ENCODE results near the gene GBA2. TPM values are rescaled to one million over a fixed set of nuclear protein-coding genes. Genes with fewer than 3 reads are reported as not detected.

Gene GBA2
- total RNA-seq, 6 donors from 2014 or later, result 60.4 to 189 (median 77.0) TPM

DNA sequence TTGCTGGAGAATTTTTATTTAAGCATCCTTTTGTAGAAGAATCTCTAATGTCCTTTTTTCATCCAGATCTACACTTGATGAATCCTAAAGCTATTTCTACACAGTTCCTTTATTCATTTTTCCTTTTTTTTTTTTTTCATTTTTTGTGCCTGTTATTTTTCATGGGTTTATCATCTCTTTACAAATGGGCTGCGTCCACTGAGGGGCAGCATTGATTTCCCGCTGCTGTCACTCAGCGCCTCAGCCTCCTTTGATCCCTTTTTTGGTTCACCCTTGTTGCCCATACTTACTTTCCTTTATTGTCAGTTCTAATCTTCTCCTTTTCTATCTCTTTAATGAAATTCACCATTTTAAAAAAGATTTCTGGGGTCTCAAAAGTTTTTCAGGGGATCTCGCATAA is 10.8 kb upstream of the GBA2 start:
- Histone ChIP-seq H3K4me1 (peaks cover 19 to 40% (median 27%) of the 10 kb centered on the region in 4 donors), H3K9me3 (no peaks in the 10 kb centered on the region), H3K27me3 (no peaks in the 10 kb centered on the region), H3K27ac (no peak overlapping the region), H3K4me3 (no peak overlapping the region), H3K36me3 (no peaks in the 10 kb centered on the region)
- ATAC-seq (ENCODE audit: low FRiP score in 2 of 2) (no peak), DNase-seq (no peak)
- 96 to 100% methylated on average over 4 of the region's 4 CpGs for WGBS, 2 donors
- no peak for TF ChIP-seq EP300 (IDR thresholded peaks at IDR 0.05)
- no peak for TF ChIP-seq POLR2AphosphoS5 (IDR thresholded peaks at IDR 0.05)
- TF ChIP-seq POLR2A (IDR thresholded peaks at IDR 0.05), result no peak
- TF ChIP-seq, protein P1, sequence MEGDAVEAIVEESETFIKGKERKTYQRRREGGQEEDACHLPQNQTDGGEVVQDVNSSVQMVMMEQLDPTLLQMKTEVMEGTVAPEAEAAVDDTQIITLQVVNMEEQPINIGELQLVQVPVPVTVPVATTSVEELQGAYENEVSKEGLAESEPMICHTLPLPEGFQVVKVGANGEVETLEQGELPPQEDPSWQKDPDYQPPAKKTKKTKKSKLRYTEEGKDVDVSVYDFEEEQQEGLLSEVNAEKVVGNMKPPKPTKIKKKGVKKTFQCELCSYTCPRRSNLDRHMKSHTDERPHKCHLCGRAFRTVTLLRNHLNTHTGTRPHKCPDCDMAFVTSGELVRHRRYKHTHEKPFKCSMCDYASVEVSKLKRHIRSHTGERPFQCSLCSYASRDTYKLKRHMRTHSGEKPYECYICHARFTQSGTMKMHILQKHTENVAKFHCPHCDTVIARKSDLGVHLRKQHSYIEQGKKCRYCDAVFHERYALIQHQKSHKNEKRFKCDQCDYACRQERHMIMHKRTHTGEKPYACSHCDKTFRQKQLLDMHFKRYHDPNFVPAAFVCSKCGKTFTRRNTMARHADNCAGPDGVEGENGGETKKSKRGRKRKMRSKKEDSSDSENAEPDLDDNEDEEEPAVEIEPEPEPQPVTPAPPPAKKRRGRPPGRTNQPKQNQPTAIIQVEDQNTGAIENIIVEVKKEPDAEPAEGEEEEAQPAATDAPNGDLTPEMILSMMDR (IDR thresholded peaks at IDR 0.05), result no peak

DNA sequence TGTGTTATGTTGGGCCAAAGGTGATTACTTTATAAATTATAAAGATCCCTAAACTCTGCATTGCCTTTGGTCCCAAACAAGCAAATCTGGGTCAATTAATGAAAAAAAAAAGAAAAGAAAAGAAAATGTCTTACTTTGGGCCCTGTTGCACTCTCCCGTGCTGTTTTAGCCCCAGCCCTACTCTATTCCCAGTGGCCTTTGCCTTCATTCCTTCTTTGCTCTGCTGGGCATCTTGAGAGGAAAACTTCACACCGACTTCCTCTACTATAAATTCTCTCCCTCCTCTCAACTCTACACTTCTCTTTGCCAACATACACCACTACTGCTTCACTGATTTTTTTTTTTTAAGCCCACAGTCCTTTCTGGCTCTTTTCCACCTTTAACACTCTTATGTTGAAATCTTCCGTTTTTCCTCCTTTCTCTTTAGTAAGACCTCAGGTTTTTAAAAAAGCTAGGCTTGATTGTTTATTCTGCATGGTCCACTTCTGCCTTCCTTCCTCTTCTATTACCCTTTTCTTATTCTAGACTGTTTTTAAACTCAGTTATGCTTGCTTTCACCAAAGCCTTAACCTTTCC is 9.5 kb upstream of the GBA2 start:
- H3K9me3 ChIP-seq, result no peaks in the 10 kb centered on the region
- H3K4me3 ChIP-seq, result no peak overlapping the region
- peaks cover 6 to 10% (median 7%) of the 10 kb centered on the region in 4 donors for H3K36me3 ChIP-seq
- WGBS, 2 donors, result 22 to 30% methylated on average over 3 of the region's 3 CpGs
- H3K4me1 ChIP-seq, result peaks cover 19 to 40% (median 27%) of the 10 kb centered on the region in 4 donors
- no peaks in the 10 kb centered on the region for H3K27me3 ChIP-seq
- TF ChIP-seq POLR2AphosphoS5 (IDR thresholded peaks at IDR 0.05) (no peak), EP300 (IDR thresholded peaks at IDR 0.05) (no peak), POLR2A (IDR thresholded peaks at IDR 0.05) (no peak)
- TF ChIP-seq, protein P1 (IDR thresholded peaks at IDR 0.05), result no peak
- H3K27ac ChIP-seq, result peak overlapping the region; percentile 11 to 95 (median 36)
- DNase-seq (no peak), ATAC-seq (ENCODE audit: low FRiP score in 2 of 2) (no peak)

DNA sequence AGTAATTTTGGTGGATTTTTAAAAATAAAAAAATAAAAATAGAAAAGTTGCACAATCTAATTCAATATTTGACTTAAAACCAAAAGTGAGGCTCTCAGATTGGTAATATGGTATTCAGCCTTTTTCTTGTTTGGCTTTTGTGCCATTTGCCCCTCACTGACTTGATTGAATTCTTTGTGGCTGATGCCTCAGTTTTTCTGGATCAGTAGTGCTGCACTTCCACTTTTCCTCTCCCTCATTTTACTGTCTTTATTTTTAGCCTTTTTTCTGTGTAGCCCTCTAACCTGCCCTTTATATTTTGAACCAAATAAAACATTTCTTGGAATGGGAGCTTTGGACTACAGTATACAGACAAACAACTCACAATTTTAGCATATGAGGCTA is 8.9 kb upstream of the GBA2 start:
- DNase-seq, result no peak
- TF ChIP-seq POLR2AphosphoS5 (IDR thresholded peaks at IDR 0.05) (no peak), POLR2A (IDR thresholded peaks at IDR 0.05) (no peak), EP300 (IDR thresholded peaks at IDR 0.05) (no peak)
- TF ChIP-seq, protein P1 (IDR thresholded peaks at IDR 0.05), result no peak
- peaks cover 10 to 17% (median 14%) of the 10 kb centered on the region in 4 donors for H3K36me3 ChIP-seq
- H3K9me3 ChIP-seq, result no peaks in the 10 kb centered on the region
- H3K27ac ChIP-seq, result peak overlapping the region in 3 of 4 donors; percentile 89 to 95 (median 92)
- ATAC-seq (ENCODE audit: low FRiP score in 2 of 2), result no peak
- no peaks in the 10 kb centered on the region for H3K27me3 ChIP-seq
- H3K4me3 ChIP-seq, result peak overlapping the region in 3 of 4 donors; percentile 66 to 72 (median 71)
- H3K4me1 ChIP-seq, result peaks cover 19 to 40% (median 27%) of the 10 kb centered on the region in 4 donors

DNA sequence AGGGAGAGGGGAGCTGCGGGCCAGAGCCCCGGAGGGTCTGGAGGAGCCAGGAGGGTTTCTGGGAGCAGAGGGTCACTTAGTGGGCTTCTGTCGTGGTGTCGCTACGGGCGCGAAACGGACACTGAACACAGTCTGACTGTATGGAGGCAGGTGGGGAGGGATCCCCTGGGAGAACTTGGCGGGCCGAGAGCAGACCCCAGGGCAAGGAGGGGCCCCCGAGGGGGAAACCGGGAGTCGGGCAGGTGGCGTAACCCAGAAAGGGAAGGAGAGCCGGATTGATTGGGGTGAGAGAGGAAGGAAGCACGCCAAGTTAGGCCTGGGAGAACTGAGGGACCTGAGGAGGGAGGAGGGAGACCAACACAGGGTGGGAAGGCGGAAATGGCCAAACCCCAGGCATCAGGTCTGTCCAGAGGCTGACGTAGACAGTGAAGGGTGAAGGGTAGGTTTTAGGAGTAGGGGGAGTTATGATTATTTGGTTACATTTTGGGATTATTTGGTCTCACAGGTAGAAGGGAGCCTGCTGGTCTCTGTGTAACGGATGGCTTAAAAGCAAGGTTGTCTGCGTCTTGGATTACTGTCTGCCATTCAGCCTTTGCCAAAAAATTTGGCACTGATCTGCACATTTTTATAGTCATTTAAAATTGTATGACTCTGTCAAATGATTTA is 8.3 kb upstream of the GBA2 start:
- Histone ChIP-seq H3K9me3 (no peaks in the 10 kb centered on the region), H3K36me3 (peaks cover 14 to 23% (median 19%) of the 10 kb centered on the region in 4 donors), H3K4me3 (peak overlapping the region; percentile 53 to 72 (median 68)), H3K4me1 (peaks cover 19 to 40% (median 27%) of the 10 kb centered on the region in 4 donors), H3K27ac (peak overlapping the region; percentile 87 to 95 (median 90)), H3K27me3 (no peaks in the 10 kb centered on the region)
- ATAC-seq (ENCODE audit: low FRiP score in 2 of 2) (peak; percentile 74 to 75), DNase-seq (peak in 1 of 2 donors; percentile 63)
- WGBS, 2 donors, result 3 to 5% methylated on average over 12 to 20 of the region's 20 CpGs
- TF ChIP-seq, protein P1 (IDR thresholded peaks at IDR 0.05), result no peak
- TF ChIP-seq EP300 (IDR thresholded peaks at IDR 0.05) (no peak), POLR2AphosphoS5 (IDR thresholded peaks at IDR 0.05) (peak in 1 of 2 donors; percentile 19), POLR2A (IDR thresholded peaks at IDR 0.05) (peak in 1 of 4 donors; percentile 37)
